AG09319 (cell line): Measurements from ENCODE around the gene HTRA1.

ENCODE experiments used
- DNase-seq: peaks from one replicate; pipeline ENCODE4 v3.0.0-alpha.2; 2010; ENCODE audit warnings: low read depth; ENCODE audit errors: extremely low read depth
- TF ChIP-seq, protein P1 (sequence below): IDR thresholded peaks from 2 replicates; pipeline ENCODE4 v1.5.1; 2011; ENCODE audit warnings: low read depth, mild to moderate bottlenecking, inconsistent platforms, low read length, moderate library complexity

Gene HTRA1

DNA sequence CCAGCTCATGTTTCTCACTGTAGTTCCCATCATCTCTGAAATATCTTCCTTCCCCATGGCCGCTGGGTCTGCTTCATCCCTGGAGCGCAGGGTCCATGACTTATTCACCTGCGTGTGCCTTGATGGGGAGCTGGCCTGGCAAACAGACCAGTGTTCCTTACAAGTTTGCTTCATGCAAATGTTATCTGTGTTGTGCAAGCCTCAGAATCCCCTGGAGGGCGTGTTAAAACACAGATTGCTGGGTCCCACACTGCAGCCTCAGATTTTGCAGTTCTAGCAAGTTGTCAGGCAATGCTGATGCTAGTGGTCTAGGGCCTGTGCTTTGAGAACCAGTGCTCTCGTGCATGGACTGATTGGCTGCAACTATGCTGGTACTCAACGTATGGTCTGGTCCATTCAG is 92.0 kb downstream of the HTRA1 start:
- no peak for DNase-seq
- TF ChIP-seq, protein P1, sequence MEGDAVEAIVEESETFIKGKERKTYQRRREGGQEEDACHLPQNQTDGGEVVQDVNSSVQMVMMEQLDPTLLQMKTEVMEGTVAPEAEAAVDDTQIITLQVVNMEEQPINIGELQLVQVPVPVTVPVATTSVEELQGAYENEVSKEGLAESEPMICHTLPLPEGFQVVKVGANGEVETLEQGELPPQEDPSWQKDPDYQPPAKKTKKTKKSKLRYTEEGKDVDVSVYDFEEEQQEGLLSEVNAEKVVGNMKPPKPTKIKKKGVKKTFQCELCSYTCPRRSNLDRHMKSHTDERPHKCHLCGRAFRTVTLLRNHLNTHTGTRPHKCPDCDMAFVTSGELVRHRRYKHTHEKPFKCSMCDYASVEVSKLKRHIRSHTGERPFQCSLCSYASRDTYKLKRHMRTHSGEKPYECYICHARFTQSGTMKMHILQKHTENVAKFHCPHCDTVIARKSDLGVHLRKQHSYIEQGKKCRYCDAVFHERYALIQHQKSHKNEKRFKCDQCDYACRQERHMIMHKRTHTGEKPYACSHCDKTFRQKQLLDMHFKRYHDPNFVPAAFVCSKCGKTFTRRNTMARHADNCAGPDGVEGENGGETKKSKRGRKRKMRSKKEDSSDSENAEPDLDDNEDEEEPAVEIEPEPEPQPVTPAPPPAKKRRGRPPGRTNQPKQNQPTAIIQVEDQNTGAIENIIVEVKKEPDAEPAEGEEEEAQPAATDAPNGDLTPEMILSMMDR, result no peak

GRCh38 chr10:122554131-122555036 is 93.0 kb downstream of the HTRA1 start:
- TF ChIP-seq, protein P1, result no peak
- DNase-seq, result no peak

GRCh38 chr10:122555442-122555841 is 94.1 kb downstream of the HTRA1 start:
- TF ChIP-seq, protein P1, result no peak

DNA sequence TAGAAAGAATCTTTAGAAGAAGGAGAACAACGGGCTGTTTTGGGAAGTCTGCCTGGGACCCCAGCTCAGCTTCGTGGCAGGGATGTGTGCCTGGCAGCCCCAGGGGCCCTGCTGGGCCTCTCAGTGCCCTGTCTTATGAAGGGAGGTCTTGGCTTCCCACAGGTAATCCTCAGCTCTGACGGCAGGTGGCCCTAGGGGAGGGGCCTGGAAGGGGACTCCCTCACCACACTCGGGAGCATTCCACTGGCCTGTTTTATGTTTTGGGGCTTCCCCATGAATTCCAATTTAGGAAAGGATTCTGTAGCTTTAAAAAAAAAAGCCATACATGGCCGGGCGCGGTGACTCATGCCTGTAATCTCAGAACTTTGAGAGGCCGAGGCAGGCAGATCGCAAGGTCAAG is 96.2 kb downstream of the HTRA1 start:
- no peak for DNase-seq

More at GRCh38 chr10:122555442-122555841, 94.1 kb downstream of the HTRA1 start:
- no peak for DNase-seq

GRCh38 chr10:122558452-122558851 is 97.1 kb downstream of the HTRA1 start:
- DNase-seq, result no peak
- TF ChIP-seq, protein P1, result no peak

More for the DNA sequence above, 96.2 kb downstream of the HTRA1 start:
- TF ChIP-seq, protein P1, result no peak

DNA sequence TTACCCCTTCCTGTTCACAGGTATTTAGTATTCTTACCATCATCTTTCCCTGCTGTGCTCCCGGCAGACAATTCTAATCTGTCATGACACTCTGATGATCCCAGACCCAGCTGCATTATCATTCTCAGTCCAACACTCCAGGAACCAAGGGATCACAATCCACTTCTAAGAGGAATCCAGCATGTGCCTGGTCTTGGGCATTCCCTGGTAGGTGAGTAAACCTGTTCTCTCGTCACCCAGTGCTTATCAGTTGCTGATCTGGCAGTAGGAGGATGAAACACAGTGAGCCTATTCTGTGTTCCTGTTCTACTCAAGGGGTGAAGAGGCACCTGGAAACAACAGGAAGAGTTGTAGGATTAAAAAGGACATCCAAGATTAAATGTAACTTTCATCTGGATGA is 97.9 kb downstream of the HTRA1 start:
- TF ChIP-seq, protein P1, result no peak
- DNase-seq, result no peak

DNA sequence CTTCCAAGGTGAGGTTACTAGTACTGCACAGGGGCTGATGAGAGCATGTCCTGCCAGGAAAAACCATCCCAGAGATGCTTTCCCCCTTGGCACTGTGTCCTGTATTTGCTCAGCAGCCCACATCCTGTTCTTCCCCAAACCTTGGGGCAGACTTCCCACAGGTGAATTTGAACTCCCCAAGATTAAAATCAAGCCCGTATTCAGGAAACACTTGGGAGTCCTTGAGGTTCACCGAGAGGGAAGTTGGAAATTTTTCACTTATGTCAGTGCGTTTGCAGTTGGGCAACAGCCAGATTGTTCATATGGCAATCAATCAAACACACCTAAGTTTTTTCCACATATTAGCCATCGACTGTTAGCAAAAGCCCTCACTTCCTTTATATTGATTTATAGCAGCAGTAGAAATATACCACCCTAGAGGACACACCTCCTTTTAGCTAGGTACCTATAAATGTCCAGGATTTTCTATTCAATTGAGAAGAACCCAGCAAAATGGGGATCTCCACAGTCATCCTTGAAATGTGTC is 99.0 kb downstream of the HTRA1 start, which contains the start of gene DMBT1:
Gene DMBT1 (plus strand): TSS at position 476 of the 526 bp plus-strand sequence. CDS start 17 bp downstream, at position 493.
- no peak for DNase-seq
- TF ChIP-seq, protein P1, result no peak
